ENCODE data around the gene PROS1.

PROS1 gene

GRCh38 chr3:93973131-93974126 lies at the start of gene PROS1:
Gene PROS1, minus strand, starts transcription at chr3:93973896. Its CDS starts 147 bp downstream, at chr3:93973749.
- peak; percentile 17 to 37 for DNase-seq

- DNase-seq = no peak
Observed at GRCh38 chr3:94020293-94020692, 46.6 kb upstream of the PROS1 start.

- DNase-seq = no peak
Observed at GRCh38 chr3:94019659-94020058, 46.0 kb upstream of the PROS1 start.

- no peak for DNase-seq
Observed at GRCh38 chr3:94015025-94015424, 41.3 kb upstream of the PROS1 start.

GRCh38 chr3:94012185-94012584 lies 38.5 kb upstream of the PROS1 start:
- DNase-seq = no peak

- DNase-seq = no peak
Observed at GRCh38 chr3:94011233-94011711, 37.6 kb upstream of the PROS1 start.

- no peak for DNase-seq
Observed at GRCh38 chr3:94009608-94010007, 35.9 kb upstream of the PROS1 start.

GRCh38 chr3:94008253-94008652 lies 34.6 kb upstream of the PROS1 start:
- DNase-seq = no peak

GRCh38 chr3:94004301-94004910 lies 30.7 kb upstream of the PROS1 start:
- peak in 1 of 2 donors; percentile 31 for DNase-seq

- DNase-seq = no peak
Observed at GRCh38 chr3:94001827-94002495, 28.3 kb upstream of the PROS1 start.

- DNase-seq = no peak
Observed at GRCh38 chr3:94001191-94001590, 27.5 kb upstream of the PROS1 start.

GRCh38 chr3:93994056-93994455 lies 20.4 kb upstream of the PROS1 start:
- no peak for DNase-seq

GRCh38 chr3:93992207-93992606 lies 18.5 kb upstream of the PROS1 start:
- no peak for DNase-seq

- no peak for DNase-seq
Observed at GRCh38 chr3:93991631-93992030, 17.9 kb upstream of the PROS1 start.

GRCh38 chr3:93989241-93989640 lies 15.5 kb upstream of the PROS1 start:
- DNase-seq = no peak

GRCh38 chr3:93988764-93989163 lies 15.1 kb upstream of the PROS1 start:
- no peak for DNase-seq

- no peak for DNase-seq
Observed at GRCh38 chr3:93988283-93988682, 14.6 kb upstream of the PROS1 start.

- no peak for DNase-seq
Observed at GRCh38 chr3:93984618-93985017, 10.9 kb upstream of the PROS1 start.

GRCh38 chr3:93983408-93983807 lies 9.7 kb upstream of the PROS1 start:
- DNase-seq = no peak

- DNase-seq = no peak
Observed at GRCh38 chr3:93981649-93982048, 8.0 kb upstream of the PROS1 start.

GRCh38 chr3:93979850-93980676 lies 6.4 kb upstream of the PROS1 start, which contains the start of gene ARL13B:
Gene ARL13B, plus strand, starts transcription at chr3:93980155. Its CDS starts 269 bp downstream, at chr3:93980424.
- DNase-seq = peak; percentile 72 to 96

- no peak for DNase-seq
Observed at GRCh38 chr3:93969997-93970396, 3.7 kb downstream of the PROS1 start.
